WTC11 (cell line): ENCODE data around the gene NENF. TPM values are rescaled to one million over a fixed set of nuclear protein-coding genes. Genes with fewer than 3 reads are reported as not detected.

Experiments
- ATAC-seq: fragments of 200-7000 bp; cut with Tn5 transposase; 2 replicates; pipeline ENCODE4 v1.10.0; 2021; ENCODE audit warnings: mild to moderate bottlenecking, moderate library complexity
- CTCF ChIA-PET: fragments of 300-600 bp; sonication (Branson Sonifier 250); formaldehyde crosslinking; loops from one replicate; lab custom pipeline; 2021; ENCODE audit warnings: antibody characterized with exemption; lab: Charles Lee
- POLR2A ChIA-PET: fragments of 350-600 bp; sonication (Branson Sonifier 250); formaldehyde crosslinking; loops from one replicate; lab custom pipeline; 2021; ENCODE audit warnings: antibody characterized with exemption; lab: Charles Lee
- DNase-seq: peaks from one replicate; pipeline ENCODE4 v3.0.0; 2021; ENCODE audit warnings: low spot score
- H3K27ac Mint-ChIP-seq: 2 replicates; pipeline ENCODE4 v1.8.0; 2021; ENCODE audit warnings: mixed read lengths
- H3K27me3 Mint-ChIP-seq: 2 replicates; pipeline ENCODE4 v1.8.0; 2021; ENCODE audit warnings: low read depth, mild to moderate bottlenecking, moderate library complexity, mixed read lengths
- H3K36me3 Mint-ChIP-seq: 2 replicates; pipeline ENCODE4 v1.8.0; 2021; ENCODE audit warnings: mixed read lengths
- H3K4me1 Mint-ChIP-seq: 2 replicates; pipeline ENCODE4 v1.8.0; 2022; ENCODE audit warnings: mixed read lengths
- H3K4me3 Mint-ChIP-seq: 2 replicates; pipeline ENCODE4 v1.8.0; 2021; ENCODE audit warnings: mild to moderate bottlenecking, moderate library complexity, mixed read lengths
- H3K9me3 Mint-ChIP-seq: 2 replicates; pipeline ENCODE4 v1.8.0; 2021; ENCODE audit warnings: mixed read lengths
- ATF1 ChIP-seq: sonication (generic); formaldehyde crosslinking; IDR thresholded peaks from 2 replicates; pipeline ENCODE4 v1.8.1; 2023; ENCODE audit warnings: mild to moderate bottlenecking, moderate library complexity, missing genetic modification reagents
- ELF4 ChIP-seq: sonication (generic); formaldehyde crosslinking; IDR thresholded peaks from 2 replicates; pipeline ENCODE4 v1.8.1; 2022; ENCODE audit warnings: low read depth, mild to moderate bottlenecking, moderate library complexity, missing genetic modification reagents
- GRHL2 ChIP-seq: fragments of 250-450 bp; sonication (Bioruptor Pico); IDR thresholded peaks from 2 replicates; pipeline ENCODE4 v1.8.0; 2022; ENCODE audit warnings: mild to moderate bottlenecking, moderate library complexity; ENCODE audit not compliant: insufficient replicate concordance, severe bottlenecking
- NFATC4 ChIP-seq: fragments of 250-450 bp; sonication (Bioruptor Pico); IDR thresholded peaks from 2 replicates; pipeline ENCODE4 v1.9.0; 2021; ENCODE audit warnings: mild to moderate bottlenecking
- NFYB ChIP-seq: sonication (generic); formaldehyde crosslinking; conservative IDR thresholded peaks from 2 replicates; pipeline ENCODE4 v1.8.0; 2022; ENCODE audit warnings: low read depth, missing genetic modification reagents
- SMAD4 ChIP-seq: sonication (generic); formaldehyde crosslinking; IDR thresholded peaks from 2 replicates; pipeline ENCODE4 v1.8.0; 2022; ENCODE audit warnings: mild to moderate bottlenecking, missing genetic modification reagents
- SOX15 ChIP-seq: fragments of 250-450 bp; sonication (Bioruptor Pico); IDR thresholded peaks from 2 replicates; pipeline ENCODE4 v1.9.0; 2021; ENCODE audit warnings: mild to moderate bottlenecking
- SP1 ChIP-seq: sonication (generic); formaldehyde crosslinking; conservative IDR thresholded peaks from 2 replicates; pipeline ENCODE4 v1.8.1; 2022; ENCODE audit warnings: missing genetic modification reagents
- TP53 ChIP-seq: sonication (generic); formaldehyde crosslinking; IDR thresholded peaks from 2 replicates; pipeline ENCODE4 v1.8.1; 2023; ENCODE audit warnings: mild to moderate bottlenecking, missing genetic modification reagents
- ZBTB21 ChIP-seq: sonication (generic); formaldehyde crosslinking; IDR thresholded peaks from 2 replicates; pipeline ENCODE4 v1.8.1; 2023; ENCODE audit warnings: mild to moderate bottlenecking, missing genetic modification reagents, borderline replicate concordance
- ZNF138 ChIP-seq: sonication (generic); formaldehyde crosslinking; conservative IDR thresholded peaks from 2 replicates; pipeline ENCODE4 v1.8.1; 2022; ENCODE audit warnings: mild to moderate bottlenecking, moderate library complexity, missing genetic modification reagents
- ZNF263 ChIP-seq: sonication (generic); formaldehyde crosslinking; IDR thresholded peaks from 2 replicates; pipeline ENCODE4 v1.8.1; 2022; ENCODE audit warnings: low read depth, mild to moderate bottlenecking, moderate library complexity, missing genetic modification reagents
- total RNA-seq: library from RNA; stranded (reverse); gene quantifications from 3 replicates; pipeline ENCODE4 v1.2.3, GENCODE V29; 2021
- TF ChIP-seq, protein P1 (sequence below): fragments of 250-450 bp; sonication (Bioruptor Pico); conservative IDR thresholded peaks from 2 replicates; pipeline ENCODE4 v1.9.0; 2021; ENCODE audit warnings: mild to moderate bottlenecking
- TF ChIP-seq, protein P2 (sequence below): sonication (generic); formaldehyde crosslinking; IDR thresholded peaks from 2 replicates; pipeline ENCODE4 v1.8.1; 2022; ENCODE audit warnings: missing genetic modification reagents, borderline replicate concordance
- TF ChIP-seq, protein P3 (sequence below): sonication (generic); formaldehyde crosslinking; IDR thresholded peaks from 2 replicates; pipeline ENCODE4 v1.8.0; 2022; ENCODE audit warnings: missing genetic modification reagents
- TF ChIP-seq, protein P4 (sequence below): sonication (generic); formaldehyde crosslinking; IDR thresholded peaks from 2 replicates; pipeline ENCODE4 v1.8.1; 2023; ENCODE audit warnings: mild to moderate bottlenecking, missing genetic modification reagents
- TF ChIP-seq, protein P5 (sequence below): sonication (generic); formaldehyde crosslinking; IDR thresholded peaks from 2 replicates; pipeline ENCODE4 v1.8.1; 2022; ENCODE audit warnings: mild to moderate bottlenecking, missing genetic modification reagents, moderate library complexity, borderline replicate concordance

NENF gene
- total RNA-seq, 1 experiment from 2014 or later = 27.3 TPM

DNA sequence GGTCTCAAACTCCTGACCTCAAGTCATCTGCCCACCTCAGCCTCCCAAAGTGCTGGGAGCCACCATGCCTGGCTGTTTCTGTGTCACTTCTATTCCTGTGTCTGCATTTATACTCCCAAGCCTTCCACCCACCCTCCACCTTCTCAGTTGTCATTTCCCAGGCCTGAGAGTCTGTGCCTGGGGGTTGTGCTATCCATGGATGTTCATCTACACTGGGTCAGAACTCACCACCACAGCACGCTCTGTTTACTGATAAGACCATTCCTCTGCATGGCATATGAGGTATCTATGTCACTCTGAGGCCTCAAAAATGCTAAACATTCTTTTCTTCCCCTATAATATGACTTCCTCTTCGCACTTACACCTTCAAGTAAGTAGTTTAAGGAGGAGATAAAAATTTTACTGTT lies 6.1 kb downstream of the NENF start:
- ChIA-PET POLR2A (no interaction called here), CTCF (interaction anchor here (0.6 kb wide), 1 partner anchor 529 kb away, joined by 3 read pairs; no protein-coding TSS in a partner anchor)
- no peak for ATAC-seq
- no peaks in the 10 kb centered on the region for H3K9me3 Mint-ChIP-seq
- no peaks in the 10 kb centered on the region for H3K4me1 Mint-ChIP-seq
- no peak for DNase-seq
- no peak overlapping the region for H3K27ac Mint-ChIP-seq
- no peaks in the 10 kb centered on the region for H3K36me3 Mint-ChIP-seq
- peaks cover 3% of the 10 kb centered on the region; the same call in 1 of the 2 replicates for H3K27me3 Mint-ChIP-seq
- no peak overlapping the region for H3K4me3 Mint-ChIP-seq
- TF ChIP-seq ELF4 (CRISPR knock-in tag) (no peak), SOX15 (CRISPR knock-in tag) (no peak), GRHL2 (CRISPR knock-in tag) (no peak), ATF1 (no peak), ZNF263 (CRISPR knock-in tag) (no peak), ZBTB21 (no peak), SMAD4 (CRISPR knock-in tag) (no peak), NFYB (no peak), TP53 (CRISPR knock-in tag) (no peak), ZNF138 (CRISPR knock-in tag) (no peak), NFATC4 (no peak), SP1 (CRISPR knock-in tag) (no peak)
- TF ChIP-seq, protein P1, sequence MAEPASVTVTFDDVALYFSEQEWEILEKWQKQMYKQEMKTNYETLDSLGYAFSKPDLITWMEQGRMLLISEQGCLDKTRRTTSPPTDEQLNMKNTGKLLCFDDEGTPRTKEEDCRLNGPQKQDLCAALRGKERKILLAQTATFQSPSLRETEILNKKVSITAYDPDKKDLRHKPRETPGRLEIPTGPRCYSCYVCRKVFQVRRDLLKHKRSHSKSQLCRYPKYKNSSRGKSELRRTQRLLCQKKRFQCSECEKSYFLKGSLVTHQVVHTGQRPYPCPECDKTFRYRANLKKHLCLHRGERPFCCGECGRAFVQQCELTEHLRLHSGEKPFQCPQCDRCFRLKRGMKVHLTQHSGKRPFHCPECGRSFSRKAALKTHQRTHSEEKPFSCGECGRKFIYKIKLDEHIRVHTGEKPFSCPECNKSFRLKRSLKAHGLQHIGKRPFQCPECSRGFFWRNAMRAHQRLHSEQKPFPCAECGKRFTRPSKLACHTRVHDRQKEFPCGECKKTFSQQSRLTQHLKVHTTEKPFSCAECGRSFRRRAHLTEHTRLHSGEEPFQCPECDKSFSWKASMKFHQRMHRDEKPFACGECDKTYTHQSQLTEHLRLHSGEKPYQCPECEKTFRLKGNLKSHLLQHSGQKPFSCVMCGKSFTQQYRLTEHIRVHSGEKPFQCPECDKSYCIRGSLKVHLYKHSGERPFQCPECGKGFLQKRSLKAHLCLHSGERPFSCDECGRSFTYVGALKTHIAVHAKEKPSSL (CRISPR knock-in tag) = no peak
- TF ChIP-seq, protein P2, sequence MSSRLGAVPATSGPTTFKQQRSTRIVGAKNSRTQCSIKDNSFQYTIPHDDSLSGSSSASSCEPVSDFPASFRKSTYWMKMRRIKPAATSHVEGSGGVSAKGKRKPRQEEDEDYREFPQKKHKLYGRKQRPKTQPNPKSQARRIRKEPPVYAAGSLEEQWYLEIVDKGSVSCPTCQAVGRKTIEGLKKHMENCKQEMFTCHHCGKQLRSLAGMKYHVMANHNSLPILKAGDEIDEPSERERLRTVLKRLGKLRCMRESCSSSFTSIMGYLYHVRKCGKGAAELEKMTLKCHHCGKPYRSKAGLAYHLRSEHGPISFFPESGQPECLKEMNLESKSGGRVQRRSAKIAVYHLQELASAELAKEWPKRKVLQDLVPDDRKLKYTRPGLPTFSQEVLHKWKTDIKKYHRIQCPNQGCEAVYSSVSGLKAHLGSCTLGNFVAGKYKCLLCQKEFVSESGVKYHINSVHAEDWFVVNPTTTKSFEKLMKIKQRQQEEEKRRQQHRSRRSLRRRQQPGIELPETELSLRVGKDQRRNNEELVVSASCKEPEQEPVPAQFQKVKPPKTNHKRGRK (CRISPR knock-in tag) = no peak
- TF ChIP-seq, protein P3, sequence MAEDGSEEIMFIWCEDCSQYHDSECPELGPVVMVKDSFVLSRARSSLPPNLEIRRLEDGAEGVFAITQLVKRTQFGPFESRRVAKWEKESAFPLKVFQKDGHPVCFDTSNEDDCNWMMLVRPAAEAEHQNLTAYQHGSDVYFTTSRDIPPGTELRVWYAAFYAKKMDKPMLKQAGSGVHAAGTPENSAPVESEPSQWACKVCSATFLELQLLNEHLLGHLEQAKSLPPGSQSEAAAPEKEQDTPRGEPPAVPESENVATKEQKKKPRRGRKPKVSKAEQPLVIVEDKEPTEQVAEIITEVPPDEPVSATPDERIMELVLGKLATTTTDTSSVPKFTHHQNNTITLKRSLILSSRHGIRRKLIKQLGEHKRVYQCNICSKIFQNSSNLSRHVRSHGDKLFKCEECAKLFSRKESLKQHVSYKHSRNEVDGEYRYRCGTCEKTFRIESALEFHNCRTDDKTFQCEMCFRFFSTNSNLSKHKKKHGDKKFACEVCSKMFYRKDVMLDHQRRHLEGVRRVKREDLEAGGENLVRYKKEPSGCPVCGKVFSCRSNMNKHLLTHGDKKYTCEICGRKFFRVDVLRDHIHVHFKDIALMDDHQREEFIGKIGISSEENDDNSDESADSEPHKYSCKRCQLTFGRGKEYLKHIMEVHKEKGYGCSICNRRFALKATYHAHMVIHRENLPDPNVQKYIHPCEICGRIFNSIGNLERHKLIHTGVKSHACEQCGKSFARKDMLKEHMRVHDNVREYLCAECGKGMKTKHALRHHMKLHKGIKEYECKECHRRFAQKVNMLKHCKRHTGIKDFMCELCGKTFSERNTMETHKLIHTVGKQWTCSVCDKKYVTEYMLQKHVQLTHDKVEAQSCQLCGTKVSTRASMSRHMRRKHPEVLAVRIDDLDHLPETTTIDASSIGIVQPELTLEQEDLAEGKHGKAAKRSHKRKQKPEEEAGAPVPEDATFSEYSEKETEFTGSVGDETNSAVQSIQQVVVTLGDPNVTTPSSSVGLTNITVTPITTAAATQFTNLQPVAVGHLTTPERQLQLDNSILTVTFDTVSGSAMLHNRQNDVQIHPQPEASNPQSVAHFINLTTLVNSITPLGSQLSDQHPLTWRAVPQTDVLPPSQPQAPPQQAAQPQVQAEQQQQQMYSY = no peak
- TF ChIP-seq, protein P4, sequence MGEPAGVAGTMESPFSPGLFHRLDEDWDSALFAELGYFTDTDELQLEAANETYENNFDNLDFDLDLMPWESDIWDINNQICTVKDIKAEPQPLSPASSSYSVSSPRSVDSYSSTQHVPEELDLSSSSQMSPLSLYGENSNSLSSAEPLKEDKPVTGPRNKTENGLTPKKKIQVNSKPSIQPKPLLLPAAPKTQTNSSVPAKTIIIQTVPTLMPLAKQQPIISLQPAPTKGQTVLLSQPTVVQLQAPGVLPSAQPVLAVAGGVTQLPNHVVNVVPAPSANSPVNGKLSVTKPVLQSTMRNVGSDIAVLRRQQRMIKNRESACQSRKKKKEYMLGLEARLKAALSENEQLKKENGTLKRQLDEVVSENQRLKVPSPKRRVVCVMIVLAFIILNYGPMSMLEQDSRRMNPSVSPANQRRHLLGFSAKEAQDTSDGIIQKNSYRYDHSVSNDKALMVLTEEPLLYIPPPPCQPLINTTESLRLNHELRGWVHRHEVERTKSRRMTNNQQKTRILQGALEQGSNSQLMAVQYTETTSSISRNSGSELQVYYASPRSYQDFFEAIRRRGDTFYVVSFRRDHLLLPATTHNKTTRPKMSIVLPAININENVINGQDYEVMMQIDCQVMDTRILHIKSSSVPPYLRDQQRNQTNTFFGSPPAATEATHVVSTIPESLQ = no peak
- TF ChIP-seq, protein P5, sequence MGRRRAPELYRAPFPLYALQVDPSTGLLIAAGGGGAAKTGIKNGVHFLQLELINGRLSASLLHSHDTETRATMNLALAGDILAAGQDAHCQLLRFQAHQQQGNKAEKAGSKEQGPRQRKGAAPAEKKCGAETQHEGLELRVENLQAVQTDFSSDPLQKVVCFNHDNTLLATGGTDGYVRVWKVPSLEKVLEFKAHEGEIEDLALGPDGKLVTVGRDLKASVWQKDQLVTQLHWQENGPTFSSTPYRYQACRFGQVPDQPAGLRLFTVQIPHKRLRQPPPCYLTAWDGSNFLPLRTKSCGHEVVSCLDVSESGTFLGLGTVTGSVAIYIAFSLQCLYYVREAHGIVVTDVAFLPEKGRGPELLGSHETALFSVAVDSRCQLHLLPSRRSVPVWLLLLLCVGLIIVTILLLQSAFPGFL (CRISPR knock-in tag) = no peak
